ENCODE data around the gene CYP8B1.

CYP8B1 gene

DNA sequence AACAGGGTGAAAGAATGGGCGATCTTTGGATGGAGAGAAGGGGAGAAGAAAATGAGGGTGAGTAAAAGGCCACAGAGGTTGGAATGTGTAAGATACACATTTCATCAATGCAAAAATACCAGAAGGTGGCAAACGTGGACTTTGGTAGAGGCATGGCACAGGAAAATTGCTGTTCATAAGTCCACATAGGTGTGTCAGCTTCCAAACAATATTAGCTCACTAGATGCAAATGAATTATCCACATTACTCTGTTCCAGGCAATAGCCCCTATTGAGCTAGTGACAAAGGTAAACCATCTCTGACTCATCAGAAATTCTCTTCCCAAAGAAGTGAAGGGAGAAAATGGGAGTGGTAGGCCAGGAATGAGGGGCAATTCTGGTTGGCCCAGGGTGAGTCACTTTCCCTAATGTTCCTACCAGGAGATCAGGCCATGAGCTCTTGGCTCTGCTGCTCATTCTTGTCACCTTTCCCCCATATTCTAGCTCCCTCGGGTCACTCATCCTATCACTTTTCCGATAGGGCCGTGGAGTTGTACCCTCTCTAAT, 46.5 kb downstream of the CYP8B1 start:
- no peak for DNase-seq

DNA sequence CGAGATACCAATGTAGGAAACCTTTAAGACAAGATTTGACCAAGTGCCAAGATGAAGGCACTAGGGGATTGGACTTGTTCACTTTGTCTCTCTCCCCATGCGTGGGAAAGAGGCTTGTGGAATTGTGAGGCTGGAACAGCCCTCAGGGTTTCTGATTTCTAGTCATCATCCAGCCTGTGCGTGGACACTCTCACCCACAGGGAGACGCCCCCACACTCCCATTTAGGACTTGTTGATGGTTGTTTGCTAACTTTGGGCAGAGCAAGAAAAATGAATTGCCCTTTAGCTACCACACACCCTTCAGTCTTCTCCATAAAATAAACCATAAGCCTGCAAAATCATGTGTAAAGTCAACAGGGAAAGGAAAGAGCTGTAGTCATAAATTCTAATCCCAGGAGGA, 48.0 kb downstream of the CYP8B1 start:
- DNase-seq, result no peak

DNA sequence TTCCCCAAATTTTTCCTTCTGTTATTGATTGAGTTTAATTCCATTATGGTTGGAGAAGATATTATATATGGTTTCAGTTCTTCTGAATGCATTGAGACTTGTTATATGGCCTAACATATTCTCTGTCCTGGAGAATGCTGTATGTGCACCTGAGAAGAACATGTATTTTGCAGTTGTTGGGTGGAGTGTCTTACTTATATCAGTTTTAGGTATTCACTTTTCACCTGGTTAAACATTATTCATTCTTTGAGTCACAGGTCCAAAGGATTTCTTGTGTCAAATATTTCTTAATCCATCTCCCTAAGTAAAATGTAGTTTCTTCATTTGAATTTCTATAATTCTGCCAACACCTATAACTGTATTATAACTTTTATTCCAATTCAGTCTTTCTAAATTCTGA, 48.7 kb downstream of the CYP8B1 start:
- DNase-seq, result no peak

DNA sequence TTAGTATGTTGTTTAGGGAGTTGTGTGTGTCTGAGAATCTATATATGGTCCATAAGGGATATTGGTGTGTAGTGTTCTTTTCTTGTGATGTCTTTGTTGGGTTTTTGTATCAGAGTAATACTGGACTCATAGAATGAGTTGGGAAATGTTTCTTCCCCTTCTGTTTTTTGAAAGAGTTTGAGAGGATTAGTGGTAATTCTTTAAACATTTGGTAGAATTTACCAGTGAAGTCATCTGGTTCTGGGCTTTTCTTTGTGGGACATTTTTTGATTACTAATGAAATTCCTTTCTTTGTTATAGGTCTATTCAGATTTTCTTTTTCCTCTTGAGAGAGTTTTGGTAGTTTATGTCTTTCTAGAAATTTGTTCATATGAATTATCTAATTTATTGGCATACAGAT, 49.5 kb downstream of the CYP8B1 start:
- DNase-seq, result no peak

DNA sequence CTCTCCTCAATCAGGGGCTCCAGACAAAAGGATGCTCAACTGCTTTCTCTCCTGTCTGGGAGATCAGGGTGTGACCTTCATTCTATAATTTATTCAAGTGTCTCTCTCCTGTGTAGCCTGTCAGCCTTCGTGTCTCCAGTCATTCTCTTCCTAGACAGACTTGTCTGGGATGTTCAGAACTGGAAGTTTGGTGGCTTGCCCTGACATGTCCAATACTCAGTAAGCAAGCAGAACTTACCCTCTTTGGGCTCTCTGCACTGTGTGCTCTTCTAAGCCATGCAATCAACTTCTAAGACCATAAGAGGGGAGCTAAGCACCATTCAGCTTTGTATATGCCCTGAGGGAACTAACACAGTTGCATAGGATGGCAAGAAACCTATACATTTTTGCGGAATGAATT, 52.3 kb downstream of the CYP8B1 start:
- DNase-seq, result no peak

DNA sequence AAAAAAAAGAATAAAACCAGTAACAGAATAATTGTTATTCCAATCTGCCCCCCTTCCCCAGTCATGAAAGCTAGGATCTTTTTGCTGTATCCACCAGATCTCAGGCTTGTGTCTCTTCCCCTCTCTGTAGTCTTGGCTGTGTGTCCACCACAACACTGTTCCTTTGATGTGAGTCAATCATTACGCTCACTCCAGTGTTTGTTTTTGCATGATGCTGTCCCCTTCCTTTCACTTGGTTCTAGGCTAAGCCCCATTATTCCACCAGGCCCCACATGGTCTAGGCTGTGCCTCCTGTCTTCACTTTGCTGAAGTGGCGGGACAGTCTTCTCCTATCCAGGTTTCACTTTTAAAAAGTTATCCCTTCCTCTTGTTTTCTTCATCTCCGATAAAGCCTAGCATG, 52.9 kb downstream of the CYP8B1 start:
- no peak for DNase-seq
